ENCODE data around the gene SLC22A5. TPM values are rescaled to one million over a fixed set of nuclear protein-coding genes. Genes with fewer than 3 reads are reported as not detected.

Gene SLC22A5
- total and polyA plus RNA-seq, 2 of the 8 experiments (the other 6 are each of a cell fraction or from before 2014, with no cell fraction given): 4.0 to 9.0 TPM

DNA sequence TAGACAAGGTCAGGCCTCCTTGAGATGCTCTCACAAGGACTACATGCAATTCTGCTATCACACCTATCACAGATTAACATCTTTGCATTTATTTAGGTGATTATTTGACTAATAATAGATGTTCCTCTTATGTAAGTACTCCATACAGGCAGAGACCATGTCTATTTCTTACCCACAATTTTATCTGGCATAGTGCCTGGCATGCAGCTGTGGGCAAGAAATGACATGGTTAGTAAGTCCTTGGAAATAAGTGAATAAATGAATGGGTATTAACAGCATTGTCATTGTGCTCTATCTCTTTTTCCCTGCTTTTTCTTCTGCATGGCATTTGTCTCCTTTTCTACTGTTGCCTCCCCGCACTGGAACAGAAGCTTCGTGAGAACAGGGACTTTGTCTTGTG is 49.4 kb downstream of the SLC22A5 start:
- Histone ChIP-seq H3K4ac (replicated peaks; ENCODE audit: insufficient read length, low read depth, low read length) (no peak overlapping the region), H3K4me3 (ENCODE audit: extremely low read depth in 1 of 4, insufficient read depth in 2 of 4, low read depth in 3 of 4, low read length in 4 of 4) (no peak overlapping the region), H2AFZ (ENCODE audit: low read length) (no peak overlapping the region), H2BK120ac (replicated peaks; ENCODE audit: low read depth, low read length) (no peak overlapping the region), H2BK12ac (ENCODE audit: low read depth, low read length) (no peak overlapping the region), H3K79me1 (ENCODE audit: low read depth, low read length) (no peaks in the 10 kb centered on the region), H4K5ac (ENCODE audit: insufficient read length, low read depth, low read length) (no peak overlapping the region), H3K14ac (ENCODE audit: insufficient read length) (no peak overlapping the region), H3K9ac (replicated peaks in 1 of 4; ENCODE audit: extremely low read depth in 1 of 4, low read depth in 3 of 4, low read length in 3 of 4) (no peak overlapping the region), H3K9me3 (ENCODE audit: insufficient read depth in 2 of 2, low read depth in 1 of 2, low read length in 1 of 2) (no peaks in the 10 kb centered on the region), H4K91ac (replicated peaks; ENCODE audit: insufficient read length, low read length) (no peak overlapping the region), H3K4me1 (replicated peaks in 1 of 4; ENCODE audit: control insufficient read depth in 3 of 4, insufficient read depth in 4 of 4, low read length in 3 of 4) (peaks cover 0 to 2% (median 1%) of the 10 kb centered on the region in 4 experiments; a peak in 2 of 7 replicates), H2AK5ac (ENCODE audit: low read depth, low read length) (no peak overlapping the region), H3K18ac (ENCODE audit: extremely low read depth, low read length) (no peak overlapping the region), H2BK20ac (ENCODE audit: low read length) (no peak overlapping the region), H4K8ac (ENCODE audit: extremely low read depth, insufficient read depth, low read length) (no peak overlapping the region), H3K27me3 (replicated peaks in 1 of 4; ENCODE audit: control insufficient read depth in 3 of 4, extremely low read depth in 1 of 4, insufficient read depth in 3 of 4, low read length in 3 of 4) (no peaks in the 10 kb centered on the region), H4K20me1 (replicated peaks in 1 of 2; ENCODE audit: control insufficient read depth in 1 of 2, insufficient read depth in 2 of 2, low read length in 2 of 2) (no peaks in the 10 kb centered on the region), H3K27ac (ENCODE audit: low read depth, low read length) (no peak overlapping the region), H3K56ac (replicated peaks; ENCODE audit: insufficient read length, low read depth, low read length) (no peak overlapping the region), H2BK5ac (ENCODE audit: low read depth, low read length) (no peak overlapping the region), H3K23me2 (ENCODE audit: low read depth, low read length) (no peaks in the 10 kb centered on the region), H3K79me2 (ENCODE audit: control insufficient read depth in 1 of 2, insufficient read depth in 2 of 2, low read length in 2 of 2) (no peaks in the 10 kb centered on the region), H2BK15ac (ENCODE audit: low read length) (no peak overlapping the region), H3K4me2 (ENCODE audit: insufficient read depth in 1 of 2, low read depth in 2 of 2, low read length in 2 of 2) (no peak overlapping the region), H3K23ac (ENCODE audit: insufficient read length) (no peak overlapping the region), H3K36me3 (ENCODE audit: control insufficient read depth in 2 of 4, insufficient read depth in 4 of 4, low read length in 3 of 4) (no peaks in the 10 kb centered on the region)
- POLR2A ChIA-PET (ENCODE audit: partially characterized antibody): interaction anchor here (1.2 kb wide), 1 partner anchor 13 kb away, joined by 3 read pairs; no protein-coding TSS in a partner anchor
- no peak for FAIRE-seq
- 78% methylated on average over 2 of the region's 2 CpGs; no CpG with 5 or more reads in 1 of the 2 experiments for WGBS, 2 experiments (ENCODE audit: extremely low coverage in 1 of 2, insufficient coverage in 1 of 2, insufficient read length in 1 of 2, insufficient replicate concordance in 2 of 2, low coverage in 1 of 2, low lambda C conversion rate in 2 of 2, missing lambda C conversion rate in 1 of 2)
- no peak for DNase-seq (ENCODE audit: low read depth in 1 of 2, low spot score in 2 of 2)
- CTCF ChIA-PET (ENCODE audit: partially characterized antibody): interaction anchor here (1.1 to 6.0 kb wide), 7 partner anchors 9 to 400 kb away, joined by 3 to 98 read pairs (median 5); no protein-coding TSS in a partner anchor
- TF ChIP-seq, protein P1, sequence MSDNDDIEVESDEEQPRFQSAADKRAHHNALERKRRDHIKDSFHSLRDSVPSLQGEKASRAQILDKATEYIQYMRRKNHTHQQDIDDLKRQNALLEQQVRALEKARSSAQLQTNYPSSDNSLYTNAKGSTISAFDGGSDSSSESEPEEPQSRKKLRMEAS (IDR thresholded peaks at IDR 0.05): no peak
- TF ChIP-seq EZH2 (IDR thresholded peaks at IDR 0.05; ENCODE audit: low read depth, low read length, severe bottlenecking): no peak
- no peak for TF ChIP-seq CTCF (IDR thresholded peaks at IDR 0.05; ENCODE audit: control extremely low read depth in 1 of 3, insufficient read depth in 1 of 3, low read depth in 1 of 3, low read length in 3 of 3)
- no peak for TF ChIP-seq TAF1 (IDR thresholded peaks at IDR 0.05; ENCODE audit: low read depth, low read length)
- TF ChIP-seq SP4 (IDR thresholded peaks at IDR 0.05; ENCODE audit: low read length): no peak

Measured in H1 (cell line).